SK-N-SH (cell line): ENCODE data around the gene INTS11.

Experiments used
- EP300 ChIP-seq, 2 experiments: IDR thresholded peaks; 2 replicates each; pipeline versions ENCODE4 v1.4.0 to v1.6.1; 2012; ENCODE audit warnings: borderline replicate concordance in 1 of 2, low read depth in 1 of 2, low read length in 1 of 2
- GABPA ChIP-seq: IDR thresholded peaks from 2 replicates; pipeline ENCODE4 v1.4.0; 2012; ENCODE audit warnings: low read depth, mild to moderate bottlenecking
- TF ChIP-seq, protein P1 (sequence below): fragments of 200-600 bp; sonication (generic); IDR thresholded peaks from 2 replicates; pipeline ENCODE4 v1.6.1; 2017; ENCODE audit warnings: antibody characterized with exemption, mild to moderate bottlenecking, moderate library complexity

DNA sequence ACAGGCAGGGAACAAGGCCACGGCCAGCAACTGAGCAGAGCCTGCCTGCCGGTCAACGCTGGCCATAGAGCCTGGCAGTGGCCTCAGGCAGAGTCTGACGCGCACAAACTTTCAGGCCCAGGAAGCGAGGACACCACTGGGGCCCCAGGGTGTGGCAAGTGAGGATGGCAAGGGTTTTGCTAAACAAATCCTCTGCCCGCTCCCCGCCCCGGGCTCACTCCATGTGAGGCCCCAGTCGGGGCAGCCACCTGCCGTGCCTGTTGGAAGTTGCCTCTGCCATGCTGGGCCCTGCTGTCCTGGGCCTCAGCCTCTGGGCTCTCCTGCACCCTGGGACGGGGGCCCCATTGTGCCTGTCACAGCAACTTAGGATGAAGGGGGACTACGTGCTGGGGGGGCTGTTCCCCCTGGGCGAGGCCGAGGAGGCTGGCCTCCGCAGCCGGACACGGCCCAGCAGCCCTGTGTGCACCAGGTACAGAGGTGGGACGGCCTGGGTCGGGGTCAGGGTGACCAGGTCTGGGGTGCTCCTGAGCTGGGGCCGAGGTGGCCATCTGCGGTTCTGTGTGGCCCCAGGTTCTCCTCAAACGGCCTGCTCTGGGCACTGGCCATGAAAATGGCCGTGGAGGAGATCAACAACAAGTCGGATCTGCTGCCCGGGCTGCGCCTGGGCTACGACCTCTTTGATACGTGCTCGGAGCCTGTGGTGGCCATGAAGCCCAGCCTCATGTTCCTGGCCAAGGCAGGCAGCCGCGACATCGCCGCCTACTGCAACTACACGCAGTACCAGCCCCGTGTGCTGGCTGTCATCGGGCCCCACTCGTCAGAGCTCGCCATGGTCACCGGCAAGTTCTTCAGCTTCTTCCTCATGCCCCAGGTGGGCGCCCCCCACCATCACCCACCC is 6.9 kb upstream of the INTS11 start, which contains the start of gene TAS1R3:
- TF ChIP-seq EP300 (IDR thresholded peaks at IDR 0.05; ENCODE audit: borderline replicate concordance in 1 of 2, low read depth in 1 of 2, low read length in 1 of 2): no peak
- TF ChIP-seq, protein P1, sequence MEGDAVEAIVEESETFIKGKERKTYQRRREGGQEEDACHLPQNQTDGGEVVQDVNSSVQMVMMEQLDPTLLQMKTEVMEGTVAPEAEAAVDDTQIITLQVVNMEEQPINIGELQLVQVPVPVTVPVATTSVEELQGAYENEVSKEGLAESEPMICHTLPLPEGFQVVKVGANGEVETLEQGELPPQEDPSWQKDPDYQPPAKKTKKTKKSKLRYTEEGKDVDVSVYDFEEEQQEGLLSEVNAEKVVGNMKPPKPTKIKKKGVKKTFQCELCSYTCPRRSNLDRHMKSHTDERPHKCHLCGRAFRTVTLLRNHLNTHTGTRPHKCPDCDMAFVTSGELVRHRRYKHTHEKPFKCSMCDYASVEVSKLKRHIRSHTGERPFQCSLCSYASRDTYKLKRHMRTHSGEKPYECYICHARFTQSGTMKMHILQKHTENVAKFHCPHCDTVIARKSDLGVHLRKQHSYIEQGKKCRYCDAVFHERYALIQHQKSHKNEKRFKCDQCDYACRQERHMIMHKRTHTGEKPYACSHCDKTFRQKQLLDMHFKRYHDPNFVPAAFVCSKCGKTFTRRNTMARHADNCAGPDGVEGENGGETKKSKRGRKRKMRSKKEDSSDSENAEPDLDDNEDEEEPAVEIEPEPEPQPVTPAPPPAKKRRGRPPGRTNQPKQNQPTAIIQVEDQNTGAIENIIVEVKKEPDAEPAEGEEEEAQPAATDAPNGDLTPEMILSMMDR: no peak
- TF ChIP-seq GABPA: no peak
